Spleen (tissue), 7 donors: ENCODE data around the gene RHBDD1.

ENCODE experiments used
- POLR2A ChIP-seq, 3 donors: fragments of 450-650 bp; IDR thresholded peaks; one replicate each; pipeline ENCODE4 v1.5.1; 2017; ENCODE audit warnings: antibody characterized with exemption in 3 of 3, mild to moderate bottlenecking in 1 of 3
- TF ChIP-seq, protein P1 (sequence below), 11 experiments: fragments of 200-600 bp in 7 of 11; fragments of 450-650 bp in 4 of 11; sonication (generic) in 4 of 11; IDR thresholded peaks in 8 of 11; conservative IDR thresholded peaks in 3 of 11; 1 replicate in 7 of 11; 2 replicates in 4 of 11; pipeline versions ENCODE4 v1.4.0 to v1.8.0; 2016 to 2021; ENCODE audit warnings: antibody characterized with exemption in 11 of 11, inconsistent platforms in 4 of 11, mild to moderate bottlenecking in 1 of 11
- donor health status: DM: no; HTN: no; CAD: no; lungs with moderate emphysema.
- donor health status: DM: no; HTN: no; CAD: no.
- donor health status: DM: no; HTN: no; CAD: no.

DNA sequence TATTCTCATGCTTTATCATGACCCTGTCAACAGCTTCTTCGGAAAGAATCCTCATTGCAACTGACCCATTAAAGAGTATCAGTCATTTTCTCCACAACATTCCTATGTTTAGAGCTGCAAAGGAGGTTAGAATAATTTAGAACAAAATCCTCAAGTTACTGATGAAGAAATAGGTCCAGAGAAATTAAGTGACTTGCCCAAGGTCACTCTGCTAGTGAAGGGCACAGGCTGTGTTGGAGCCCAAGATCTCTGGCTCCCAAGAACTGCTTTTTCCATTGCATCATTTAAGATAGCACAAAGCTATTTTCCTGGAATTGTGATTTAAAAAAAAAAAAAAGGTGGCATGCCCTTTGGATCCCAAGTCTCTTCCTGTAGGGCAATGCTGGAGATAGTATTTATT lies 45.8 kb upstream of the RHBDD1 start:
- TF ChIP-seq, protein P1, sequence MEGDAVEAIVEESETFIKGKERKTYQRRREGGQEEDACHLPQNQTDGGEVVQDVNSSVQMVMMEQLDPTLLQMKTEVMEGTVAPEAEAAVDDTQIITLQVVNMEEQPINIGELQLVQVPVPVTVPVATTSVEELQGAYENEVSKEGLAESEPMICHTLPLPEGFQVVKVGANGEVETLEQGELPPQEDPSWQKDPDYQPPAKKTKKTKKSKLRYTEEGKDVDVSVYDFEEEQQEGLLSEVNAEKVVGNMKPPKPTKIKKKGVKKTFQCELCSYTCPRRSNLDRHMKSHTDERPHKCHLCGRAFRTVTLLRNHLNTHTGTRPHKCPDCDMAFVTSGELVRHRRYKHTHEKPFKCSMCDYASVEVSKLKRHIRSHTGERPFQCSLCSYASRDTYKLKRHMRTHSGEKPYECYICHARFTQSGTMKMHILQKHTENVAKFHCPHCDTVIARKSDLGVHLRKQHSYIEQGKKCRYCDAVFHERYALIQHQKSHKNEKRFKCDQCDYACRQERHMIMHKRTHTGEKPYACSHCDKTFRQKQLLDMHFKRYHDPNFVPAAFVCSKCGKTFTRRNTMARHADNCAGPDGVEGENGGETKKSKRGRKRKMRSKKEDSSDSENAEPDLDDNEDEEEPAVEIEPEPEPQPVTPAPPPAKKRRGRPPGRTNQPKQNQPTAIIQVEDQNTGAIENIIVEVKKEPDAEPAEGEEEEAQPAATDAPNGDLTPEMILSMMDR (IDR thresholded peaks at IDR 0.05 in 8 of 11, conservative IDR thresholded peaks at IDR 0.05 in 3 of 11) = no peak
- TF ChIP-seq POLR2A (IDR thresholded peaks at IDR 0.05) = no peak
